Thymus (tissue), 11 donors: ENCODE data around the gene TMEM179. TPM values are rescaled to one million over a fixed set of nuclear protein-coding genes. Genes with fewer than 3 reads are reported as not detected.

Experiments
- DNase-seq, 9 donors: peaks; one replicate each; pipeline ENCODE4 v3.0.0-alpha.2; 2013; ENCODE audit warnings: low spot score in 9 of 9, low read depth in 6 of 9, missing footprints in 1 of 9
- H3K27ac ChIP-seq, 2 donors: one replicate each; pipeline ENCODE4 v1.5.1; 2013; ENCODE audit warnings: control low read depth in 1 of 2, low read depth in 1 of 2, low read length in 1 of 2, mild to moderate bottlenecking in 1 of 2, moderate library complexity in 1 of 2
- H3K27me3 ChIP-seq, 2 donors: one replicate each; pipeline ENCODE4 v1.5.1; 2013; ENCODE audit warnings: low read length in 1 of 2; ENCODE audit not compliant: control insufficient read depth in 2 of 2, insufficient read depth in 1 of 2
- H3K36me3 ChIP-seq, 2 donors: one replicate each; pipeline ENCODE4 v1.5.1; 2013; ENCODE audit warnings: low read length in 1 of 2, mild to moderate bottlenecking in 1 of 2, moderate library complexity in 1 of 2; ENCODE audit not compliant: control insufficient read depth in 2 of 2, insufficient read depth in 2 of 2
- H3K4me1 ChIP-seq, 2 donors: one replicate each; pipeline ENCODE4 v1.5.1; 2013; ENCODE audit warnings: low read length in 2 of 2; ENCODE audit not compliant: control insufficient read depth in 2 of 2, insufficient read depth in 2 of 2
- H3K4me3 ChIP-seq, 2 donors: one replicate each; pipeline ENCODE4 v1.5.1; 2013; ENCODE audit warnings: low read length in 2 of 2, control low read depth in 1 of 2, mild to moderate bottlenecking in 1 of 2
- H3K9me3 ChIP-seq, 2 donors: one replicate each; pipeline ENCODE4 v1.5.1; 2013; ENCODE audit warnings: low read length in 1 of 2, mild to moderate bottlenecking in 1 of 2; ENCODE audit not compliant: control insufficient read depth in 2 of 2, insufficient read depth in 1 of 2
- WGBS: extraction: QIAGEN DNeasy Blood & Tissue Kit; methylation state at CpG from one replicate; pipeline ENCODE4 v1.1.7; 2013; 5-methylcytosine and 5-hydroxymethylcytosine counted together
- polyA plus RNA-seq: library from polyadenylated mRNA; stranded (reverse); fragments of 200-250 nt; gene quantifications from one replicate; pipeline ENCODE4 v1.2.3, GENCODE V29; 2013
- total RNA-seq: library from RNA; stranded (reverse); fragments of 120-200 nt; gene quantifications from one replicate; pipeline ENCODE4 v1.2.4, GENCODE V29; 2013
- donor health status: healthy.

The TMEM179 gene
- total and polyA plus RNA-seq, 2 donors, result 0.09 to 0.23 TPM

- WGBS, result 33% methylated on average over 32 of the region's 32 CpGs
- Histone ChIP-seq H3K9me3 (no peaks in the 10 kb centered on the region), H3K36me3 (no peaks in the 10 kb centered on the region), H3K27me3 (peaks cover 29 to 54% of the 10 kb centered on the region in 2 donors), H3K27ac (no peak overlapping the region), H3K4me1 (no peaks in the 10 kb centered on the region), H3K4me3 (no peak overlapping the region)
- no peak for DNase-seq
These were observed 716 bp downstream of the TMEM179 start for GRCh38 chr14:104603711-104604401.

- no peak for DNase-seq
- Histone ChIP-seq H3K27ac (no peak overlapping the region), H3K36me3 (no peaks in the 10 kb centered on the region), H3K9me3 (no peaks in the 10 kb centered on the region), H3K27me3 (peaks cover 29 to 55% of the 10 kb centered on the region in 2 donors), H3K4me1 (no peaks in the 10 kb centered on the region), H3K4me3 (no peak overlapping the region)
- WGBS, result 84% methylated on average over 7 of the region's 7 CpGs
These were observed 1.6 kb downstream of the TMEM179 start for GRCh38 chr14:104602933-104603325.

GRCh38 chr14:104602315-104602932 lies 2.1 kb downstream of the TMEM179 start:
- H3K4me3 ChIP-seq, result no peak overlapping the region
- no peaks in the 10 kb centered on the region for H3K36me3 ChIP-seq
- H3K9me3 ChIP-seq, result no peaks in the 10 kb centered on the region
- 92% methylated on average over 11 of the region's 11 CpGs for WGBS
- H3K27ac ChIP-seq, result no peak overlapping the region
- H3K4me1 ChIP-seq, result no peaks in the 10 kb centered on the region
- peaks cover 29 to 53% of the 10 kb centered on the region in 2 donors for H3K27me3 ChIP-seq
- no peak for DNase-seq

- H3K27me3 ChIP-seq, result peaks cover 27 to 52% of the 10 kb centered on the region in 2 donors
- WGBS, result 77% methylated on average over 9 of the region's 9 CpGs
These were observed 2.8 kb downstream of the TMEM179 start for GRCh38 chr14:104601786-104602185.

GRCh38 chr14:104600805-104601204 lies 3.8 kb downstream of the TMEM179 start:
- no peak overlapping the region for H3K4me3 ChIP-seq
- DNase-seq, result no peak

More at GRCh38 chr14:104601786-104602185, 2.8 kb downstream of the TMEM179 start:
- Histone ChIP-seq H3K36me3 (no peaks in the 10 kb centered on the region), H3K9me3 (no peaks in the 10 kb centered on the region), H3K27ac (no peak overlapping the region), H3K4me1 (no peaks in the 10 kb centered on the region), H3K4me3 (no peak overlapping the region)
- DNase-seq, result no peak

GRCh38 chr14:104600141-104600643 lies 4.4 kb downstream of the TMEM179 start:
- no peaks in the 10 kb centered on the region for H3K36me3 ChIP-seq
- H3K27me3 ChIP-seq, result peaks cover 18 to 38% of the 10 kb centered on the region in 2 donors
- WGBS, result 44% methylated on average over 14 of the region's 14 CpGs
- no peak for DNase-seq
- no peak overlapping the region for H3K27ac ChIP-seq
- no peaks in the 10 kb centered on the region for H3K9me3 ChIP-seq
- H3K4me3 ChIP-seq, result no peak overlapping the region
- no peaks in the 10 kb centered on the region for H3K4me1 ChIP-seq

More at GRCh38 chr14:104600805-104601204, 3.8 kb downstream of the TMEM179 start:
- Histone ChIP-seq H3K36me3 (no peaks in the 10 kb centered on the region), H3K27me3 (peaks cover 21 to 43% of the 10 kb centered on the region in 2 donors), H3K4me1 (no peaks in the 10 kb centered on the region), H3K27ac (no peak overlapping the region), H3K9me3 (no peaks in the 10 kb centered on the region)
- 92% methylated on average over 8 of the region's 8 CpGs for WGBS

- WGBS, result 82% methylated on average over 7 of the region's 7 CpGs
- Histone ChIP-seq H3K9me3 (no peaks in the 10 kb centered on the region), H3K27me3 (peaks cover 10 to 31% of the 10 kb centered on the region in 2 donors), H3K4me3 (no peak overlapping the region), H3K36me3 (no peaks in the 10 kb centered on the region), H3K4me1 (no peaks in the 10 kb centered on the region), H3K27ac (no peak overlapping the region)
- no peak for DNase-seq
These were observed 5.1 kb downstream of the TMEM179 start for GRCh38 chr14:104599446-104599845.

GRCh38 chr14:104598910-104599273 lies 5.7 kb downstream of the TMEM179 start:
- peaks cover 5 to 25% of the 10 kb centered on the region in 2 donors for H3K27me3 ChIP-seq
- no peaks in the 10 kb centered on the region for H3K36me3 ChIP-seq
- 96% methylated on average over 12 of the region's 12 CpGs for WGBS
- no peak for DNase-seq
- H3K4me3 ChIP-seq, result no peak overlapping the region
- no peak overlapping the region for H3K27ac ChIP-seq
- H3K4me1 ChIP-seq, result no peaks in the 10 kb centered on the region
- no peaks in the 10 kb centered on the region for H3K9me3 ChIP-seq
